Upper lobe of left lung (tissue), 4 donors: ENCODE measurements around the gene CRTC3.
"Not testable (repeated sequence)": the region's sequence is repeated elsewhere in the genome, so short reads cannot be mapped to it uniquely, and the experiment has no call there.

ENCODE experiments used
- CTCF ChIP-seq, 6 experiments: fragments of 450-650 bp in 4 of 6; fragments of 200-600 bp in 2 of 6; sonication (generic) in 2 of 6; IDR thresholded peaks; one replicate each; pipeline ENCODE4 v1.5.1; 2016 to 2019; ENCODE audit warnings: antibody characterized with exemption in 6 of 6
- EP300 ChIP-seq, 4 donors: sonication (generic); formaldehyde crosslinking; IDR thresholded peaks; one replicate each; pipeline ENCODE4 v1.5.1; 2017; ENCODE audit warnings: antibody characterized with exemption in 4 of 4, control low read depth in 2 of 4
- POLR2A ChIP-seq, 4 donors: fragments of 450-650 bp; IDR thresholded peaks; one replicate each; pipeline ENCODE4 v1.5.1; 2016 to 2017; ENCODE audit warnings: antibody characterized with exemption in 4 of 4, mild to moderate bottlenecking in 2 of 4
- POLR2AphosphoS5 ChIP-seq, 2 donors: sonication (generic); formaldehyde crosslinking; IDR thresholded peaks; one replicate each; pipeline ENCODE4 v1.5.1; 2017; ENCODE audit warnings: antibody characterized with exemption in 2 of 2

GRCh38 chr15:90660999-90661330, 131.2 kb downstream of the CRTC3 start:
- TF ChIP-seq CTCF, POLR2AphosphoS5, EP300 (IDR thresholded peaks at IDR 0.05): not testable (repeated sequence)
- TF ChIP-seq POLR2A (IDR thresholded peaks at IDR 0.05): peak in 1 of 4 donors; percentile 41
